Ascending aorta (tissue), 2 donors: ENCODE measurements around the gene FITM1. TPM values are rescaled to one million over a fixed set of nuclear protein-coding genes. Genes with fewer than 3 reads are reported as not detected.

ENCODE experiments used
- DNase-seq, 2 donors: peaks; one replicate each; pipeline ENCODE4 v3.0.0-alpha.2; 2019; ENCODE audit warnings: low spot score in 2 of 2
- H3K27ac ChIP-seq, 2 donors: fragments of 200-600 bp; sonication (generic); one replicate each; pipeline ENCODE4 v1.5.1; 2016 to 2017; ENCODE audit warnings: mild to moderate bottlenecking in 1 of 2
- H3K27me3 ChIP-seq: fragments of 200-600 bp; sonication (generic); one replicate; pipeline ENCODE4 v1.5.1; 2017
- H3K36me3 ChIP-seq, 2 donors: fragments of 200-600 bp; sonication (generic); one replicate each; pipeline ENCODE4 v1.5.1; 2016
- H3K4me1 ChIP-seq, 2 donors: fragments of 200-600 bp; sonication (generic); one replicate each; pipeline ENCODE4 v1.5.1; 2016 to 2017; ENCODE audit warnings: mild to moderate bottlenecking in 1 of 2
- H3K4me3 ChIP-seq, 2 donors: fragments of 200-600 bp; sonication (generic); one replicate each; pipeline ENCODE4 v1.5.1; 2016 to 2017; ENCODE audit warnings: mild to moderate bottlenecking in 1 of 2
- H3K9me3 ChIP-seq, 2 donors: fragments of 200-600 bp; sonication (generic); one replicate each; pipeline ENCODE4 v1.5.1; 2016
- CTCF ChIP-seq, 3 experiments: fragments of 200-600 bp in 2 of 3; fragments of 450-650 bp in 1 of 3; sonication (generic) in 2 of 3; IDR thresholded peaks; one replicate each; pipeline ENCODE4 v1.5.1; 2016 to 2019; ENCODE audit warnings: antibody characterized with exemption in 3 of 3, mild to moderate bottlenecking in 1 of 3, moderate library complexity in 1 of 3
- intact Hi-C: fragments of 100-400 bp; cut with DNase I; formaldehyde crosslinking; loops from one replicate; pipeline ENCODE4 v1.15.1; 2023
- total RNA-seq: library from RNA; depleted of rRNA; stranded (reverse); fragments of >200 nt; gene quantifications from one replicate; pipeline ENCODE4 v1.1.0, GENCODE V29; 2016

Gene FITM1
- total RNA-seq, 1 donor from 2014 or later: not detected

- TF ChIP-seq CTCF (IDR thresholded peaks at IDR 0.05): no peak
- Histone ChIP-seq H3K4me3 (peak overlapping the region; percentile 72 to 81), H3K27ac (peak overlapping the region; percentile 92 to 95), H3K27me3 (no peaks in the 10 kb centered on the region), H3K36me3 (peaks cover 1 to 4% of the 10 kb centered on the region in 2 donors), H3K4me1 (peaks cover 0 to 11% of the 10 kb centered on the region in 2 donors), H3K9me3 (no peaks in the 10 kb centered on the region)
- intact Hi-C loops: loop anchor here (1.0 to 5.0 kb wide), 3 partner anchors 13 to 538 kb away; partner anchors contain the start of genes DCAF11, NRL and THTPA
- DNase-seq: no peak
These were observed 35.6 kb upstream of the FITM1 start for GRCh38 chr14:24094841-24095270.

- H3K4me1 ChIP-seq: peaks cover 0 to 11% of the 10 kb centered on the region in 2 donors
- peaks cover 4 to 5% of the 10 kb centered on the region in 2 donors for H3K36me3 ChIP-seq
- no peaks in the 10 kb centered on the region for H3K27me3 ChIP-seq
- DNase-seq: no peak
- no peak for TF ChIP-seq CTCF (IDR thresholded peaks at IDR 0.05)
- no peaks in the 10 kb centered on the region for H3K9me3 ChIP-seq
- H3K27ac ChIP-seq: peak overlapping the region; percentile 92 to 95
- peak overlapping the region; percentile 72 to 81 for H3K4me3 ChIP-seq
- intact Hi-C loops: no loop called here
These were observed 35.0 kb upstream of the FITM1 start for GRCh38 chr14:24095271-24096068.

GRCh38 chr14:24096545-24097181 is 33.8 kb upstream of the FITM1 start:
- DNase-seq: no peak
- Histone ChIP-seq H3K27me3 (no peaks in the 10 kb centered on the region), H3K27ac (no peak overlapping the region), H3K4me3 (no peak overlapping the region), H3K4me1 (peaks cover 0 to 11% of the 10 kb centered on the region in 2 donors), H3K36me3 (peaks cover 5 to 6% of the 10 kb centered on the region in 2 donors), H3K9me3 (no peaks in the 10 kb centered on the region)
- intact Hi-C loops: no loop called here
- no peak for TF ChIP-seq CTCF (IDR thresholded peaks at IDR 0.05)

GRCh38 chr14:24098229-24098926 is 32.1 kb upstream of the FITM1 start:
- no peak for TF ChIP-seq CTCF (IDR thresholded peaks at IDR 0.05)
- H3K27ac ChIP-seq: no peak overlapping the region
- H3K4me3 ChIP-seq: no peak overlapping the region
- no peaks in the 10 kb centered on the region for H3K27me3 ChIP-seq
- peaks cover 0 to 7% of the 10 kb centered on the region in 2 donors for H3K4me1 ChIP-seq
- DNase-seq: no peak
- H3K36me3 ChIP-seq: peaks cover 6 to 13% of the 10 kb centered on the region in 2 donors
- intact Hi-C loops: no loop called here
- no peaks in the 10 kb centered on the region for H3K9me3 ChIP-seq

- H3K27ac ChIP-seq: no peak overlapping the region
- DNase-seq: no peak
- no peaks in the 10 kb centered on the region for H3K27me3 ChIP-seq
- TF ChIP-seq CTCF (IDR thresholded peaks at IDR 0.05): no peak
- peaks cover 10 to 18% of the 10 kb centered on the region in 2 donors for H3K36me3 ChIP-seq
- peaks cover 0 to 2% of the 10 kb centered on the region in 2 donors for H3K4me1 ChIP-seq
- intact Hi-C loops: no loop called here
- H3K9me3 ChIP-seq: no peaks in the 10 kb centered on the region
- H3K4me3 ChIP-seq: no peak overlapping the region
These were observed 31.3 kb upstream of the FITM1 start for GRCh38 chr14:24098927-24099813.
